Measurements from ENCODE around the gene AFG3L2.
"Not testable (repeated sequence)": the region's sequence is repeated elsewhere in the genome, so short reads cannot be mapped to it uniquely, and the experiment has no call there.

AFG3L2 gene

DNA sequence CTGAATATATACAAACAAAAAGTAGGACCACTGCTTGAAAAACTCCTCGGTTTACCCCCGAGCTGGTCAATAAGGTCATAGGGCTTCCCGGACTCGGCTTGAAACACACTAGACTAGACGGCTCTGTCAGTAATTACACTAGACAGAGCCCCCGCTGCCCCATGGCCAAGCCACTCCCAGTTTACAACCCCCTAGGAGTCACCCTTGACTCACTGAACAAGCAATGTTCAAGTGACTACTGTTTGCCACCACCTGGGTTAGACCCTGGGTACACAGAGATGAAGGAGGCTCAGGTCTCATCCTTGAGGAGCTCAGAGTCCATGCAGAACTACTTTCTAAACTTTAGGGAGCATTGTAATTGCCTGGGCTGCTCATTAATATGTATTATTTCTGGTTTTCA, 17.0 kb upstream of the AFG3L2 start:
- Histone ChIP-seq H3K9me3 (ENCODE audit: control insufficient read depth, insufficient read depth, low read length) (no peaks in the 10 kb centered on the region), H3K36me3 (ENCODE audit: control insufficient read depth, insufficient read depth, low read length) (no peaks in the 10 kb centered on the region), H3K4me1 (ENCODE audit: control insufficient read depth, insufficient read depth, low read length) (no peaks in the 10 kb centered on the region)

DNA sequence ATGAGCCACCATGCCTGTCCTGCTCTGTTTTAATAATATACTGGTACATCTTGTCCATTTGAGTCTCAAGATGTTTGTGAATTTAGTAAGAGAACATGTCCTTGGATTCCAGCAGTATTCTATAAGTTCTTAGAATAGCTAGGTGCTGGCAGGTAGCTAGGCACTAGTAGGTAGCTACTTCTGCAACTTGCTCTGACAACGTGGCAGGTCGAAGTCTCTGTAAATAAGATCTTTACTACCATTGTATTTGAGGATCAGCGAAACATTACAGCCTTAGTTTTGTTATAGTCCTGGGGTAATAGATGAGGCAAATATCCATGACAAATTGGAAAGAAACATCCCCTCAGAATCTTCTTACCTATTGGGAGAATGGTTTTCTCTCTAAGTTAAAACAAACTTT, 16.5 kb upstream of the AFG3L2 start:
- Histone ChIP-seq H3K4me1 (ENCODE audit: control insufficient read depth, insufficient read depth, low read length) (no peaks in the 10 kb centered on the region), H3K9me3 (ENCODE audit: control insufficient read depth, insufficient read depth, low read length) (no peaks in the 10 kb centered on the region), H3K4me3 (ENCODE audit: low read depth, low read length) (no peak overlapping the region), H3K9ac (ENCODE audit: low read depth, low read length) (no peak overlapping the region), H3K27me3 (ENCODE audit: control insufficient read depth, insufficient read depth, low read length) (peaks cover 3% of the 10 kb centered on the region), H3K36me3 (ENCODE audit: control insufficient read depth, insufficient read depth, low read length) (no peaks in the 10 kb centered on the region)

More for the DNA sequence above, 17.0 kb upstream of the AFG3L2 start:
- no peak overlapping the region for H3K4me3 ChIP-seq (ENCODE audit: low read depth, low read length)
- no peak overlapping the region for H3K9ac ChIP-seq (ENCODE audit: low read depth, low read length)
- peaks cover 3% of the 10 kb centered on the region for H3K27me3 ChIP-seq (ENCODE audit: control insufficient read depth, insufficient read depth, low read length)

DNA sequence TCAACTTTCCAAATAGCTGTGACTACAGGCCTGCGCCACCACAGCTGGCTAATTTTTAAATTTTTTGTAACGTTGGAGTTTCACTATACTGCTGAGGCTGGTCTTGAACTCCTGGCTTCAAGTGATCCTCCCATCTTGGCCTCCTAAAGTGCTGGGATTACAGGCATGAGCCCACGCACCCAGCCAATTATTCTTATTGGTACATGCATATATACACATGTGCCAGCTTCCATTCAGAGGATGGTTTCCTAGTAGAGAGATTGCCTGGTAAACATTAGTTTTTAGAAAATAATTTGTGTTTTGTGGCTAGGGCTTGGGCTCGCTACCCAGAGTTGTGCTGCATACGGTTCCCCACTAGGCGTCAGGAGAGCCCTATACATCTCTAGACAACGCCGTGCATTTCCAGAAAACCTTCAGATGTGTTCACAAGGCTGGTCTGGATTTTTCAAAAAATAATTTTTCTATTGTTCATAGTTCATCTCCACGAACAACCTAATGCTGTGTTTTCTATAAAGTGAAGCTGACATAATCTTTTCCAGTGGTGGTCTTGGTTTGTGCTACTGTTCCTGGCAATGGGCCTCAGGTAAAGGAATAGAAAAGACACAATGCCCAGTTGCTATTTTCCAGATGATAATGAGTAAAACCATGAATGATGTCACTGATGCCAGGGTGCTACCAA, 14.6 kb upstream of the AFG3L2 start:
- Histone ChIP-seq H3K36me3 (ENCODE audit: control insufficient read depth, insufficient read depth, low read length) (no peaks in the 10 kb centered on the region), H3K9me3 (ENCODE audit: control insufficient read depth, insufficient read depth, low read length) (no peaks in the 10 kb centered on the region), H3K9ac (ENCODE audit: low read depth, low read length) (no peak overlapping the region), H3K4me1 (ENCODE audit: control insufficient read depth, insufficient read depth, low read length) (no peaks in the 10 kb centered on the region), H3K4me3 (ENCODE audit: low read depth, low read length) (no peak overlapping the region), H3K27me3 (ENCODE audit: control insufficient read depth, insufficient read depth, low read length) (peaks cover 3% of the 10 kb centered on the region)

DNA sequence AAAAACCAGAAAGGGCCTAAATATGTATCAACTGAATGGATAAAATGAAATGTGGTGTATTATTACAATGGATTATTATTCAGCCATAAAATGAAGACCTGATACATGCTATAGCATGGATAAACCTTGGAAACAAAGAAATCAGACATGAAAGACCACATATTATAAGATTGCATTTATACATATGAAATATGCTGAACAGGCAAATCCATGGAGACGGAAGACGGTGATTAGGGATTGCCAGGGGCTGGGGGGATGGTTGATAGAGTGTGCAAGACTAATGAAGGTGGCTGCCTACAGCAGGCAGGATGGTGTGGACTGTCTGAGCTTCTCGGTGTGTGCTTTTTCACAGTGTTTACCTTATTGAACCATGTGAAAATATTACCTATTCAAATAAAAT, 11.4 kb upstream of the AFG3L2 start:
- no peaks in the 10 kb centered on the region for H3K4me1 ChIP-seq (ENCODE audit: control insufficient read depth, insufficient read depth, low read length)
- no peaks in the 10 kb centered on the region for H3K36me3 ChIP-seq (ENCODE audit: control insufficient read depth, insufficient read depth, low read length)
- H3K9ac ChIP-seq (ENCODE audit: low read depth, low read length), result no peak overlapping the region
- no peaks in the 10 kb centered on the region for H3K9me3 ChIP-seq (ENCODE audit: control insufficient read depth, insufficient read depth, low read length)
- no peak overlapping the region for H3K4me3 ChIP-seq (ENCODE audit: low read depth, low read length)
- H3K27me3 ChIP-seq (ENCODE audit: control insufficient read depth, insufficient read depth, low read length), result no peaks in the 10 kb centered on the region

DNA sequence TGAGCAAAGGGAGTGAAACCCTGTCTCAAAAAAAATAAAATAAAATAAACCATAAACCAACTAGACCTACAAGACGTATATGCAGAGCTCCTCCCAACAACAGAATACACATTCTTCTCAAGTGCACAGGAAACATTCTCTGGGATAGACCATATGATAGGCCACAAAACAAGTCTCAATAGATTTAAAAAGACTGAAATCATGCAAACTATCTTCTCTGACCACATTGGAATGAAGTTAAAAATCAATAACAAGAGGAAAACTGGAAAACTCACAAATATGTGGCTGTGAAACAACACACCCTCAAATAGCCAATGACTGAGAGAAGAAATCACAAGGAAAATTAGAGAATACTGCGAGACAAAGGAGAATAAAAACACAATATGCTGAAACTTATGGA, 7.2 kb upstream of the AFG3L2 start:
- H3K4me3 ChIP-seq (ENCODE audit: low read depth, low read length), result no peak overlapping the region

DNA sequence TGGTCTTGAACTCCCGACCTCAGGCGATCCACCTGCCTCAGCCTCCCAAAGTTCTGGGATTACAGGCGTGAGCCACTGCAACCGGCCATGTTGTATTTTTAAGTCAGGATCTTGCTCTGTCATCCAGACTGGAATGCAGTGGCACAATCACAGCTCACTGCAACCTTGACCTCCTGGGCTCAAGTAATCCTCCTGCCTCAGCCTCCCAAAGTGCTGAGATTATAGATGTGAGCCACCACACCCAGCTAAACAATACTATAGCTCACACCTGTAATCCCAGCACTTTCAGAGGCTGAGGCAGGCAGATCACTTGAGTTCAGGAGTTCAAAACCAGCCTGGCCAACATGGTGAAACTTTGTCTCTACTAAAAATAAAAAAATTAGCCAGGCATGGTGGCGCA, 6.7 kb upstream of the AFG3L2 start:
- not testable (repeated sequence) for H3K4me1 ChIP-seq (ENCODE audit: control insufficient read depth, insufficient read depth, low read length); H3K27me3 ChIP-seq (ENCODE audit: control insufficient read depth, insufficient read depth, low read length); H3K9me3 ChIP-seq (ENCODE audit: control insufficient read depth, insufficient read depth, low read length); H3K4me3 ChIP-seq (ENCODE audit: low read depth, low read length); H3K9ac ChIP-seq (ENCODE audit: low read depth, low read length); H3K36me3 ChIP-seq (ENCODE audit: control insufficient read depth, insufficient read depth, low read length)

More for the DNA sequence above, 7.2 kb upstream of the AFG3L2 start:
- H3K9ac ChIP-seq (ENCODE audit: low read depth, low read length), result no peak overlapping the region
- H3K9me3 ChIP-seq (ENCODE audit: control insufficient read depth, insufficient read depth, low read length), result no peaks in the 10 kb centered on the region
- H3K36me3 ChIP-seq (ENCODE audit: control insufficient read depth, insufficient read depth, low read length), result no peaks in the 10 kb centered on the region
- H3K4me1 ChIP-seq (ENCODE audit: control insufficient read depth, insufficient read depth, low read length), result no peaks in the 10 kb centered on the region
- H3K27me3 ChIP-seq (ENCODE audit: control insufficient read depth, insufficient read depth, low read length), result no peaks in the 10 kb centered on the region

DNA sequence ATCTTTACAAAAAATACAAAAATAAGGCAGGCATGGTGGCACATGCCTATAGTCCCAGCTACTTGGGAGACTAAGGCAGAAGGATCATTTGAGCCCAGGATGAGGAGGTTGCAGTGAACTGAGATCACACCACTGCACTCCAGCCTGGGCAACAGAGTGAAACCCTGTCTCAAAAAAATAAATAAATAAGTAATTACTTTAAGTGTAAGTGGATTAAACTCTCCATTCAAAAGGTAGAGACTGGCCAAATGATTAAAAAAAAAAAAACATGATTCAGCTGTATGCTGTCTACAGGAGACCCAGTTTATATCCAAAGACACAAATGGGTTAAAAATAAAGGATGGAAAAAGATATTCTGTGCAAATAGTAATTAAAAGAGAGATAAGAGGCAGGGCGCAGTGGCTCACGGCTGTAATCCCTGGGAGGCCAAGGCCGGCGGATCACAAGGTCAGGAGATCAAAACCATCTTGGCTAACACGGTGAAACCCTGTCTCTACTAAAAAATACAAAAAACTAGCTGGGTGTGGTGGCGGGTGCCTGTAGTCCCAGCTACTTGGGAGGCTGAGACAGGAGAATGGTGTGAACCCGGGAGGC, 5.3 kb upstream of the AFG3L2 start:
- not testable (repeated sequence) for H3K4me1 ChIP-seq (ENCODE audit: control insufficient read depth, insufficient read depth, low read length); H3K9ac ChIP-seq (ENCODE audit: low read depth, low read length); H3K4me3 ChIP-seq (ENCODE audit: low read depth, low read length); H3K36me3 ChIP-seq (ENCODE audit: control insufficient read depth, insufficient read depth, low read length); H3K9me3 ChIP-seq (ENCODE audit: control insufficient read depth, insufficient read depth, low read length); H3K27me3 ChIP-seq (ENCODE audit: control insufficient read depth, insufficient read depth, low read length)

DNA sequence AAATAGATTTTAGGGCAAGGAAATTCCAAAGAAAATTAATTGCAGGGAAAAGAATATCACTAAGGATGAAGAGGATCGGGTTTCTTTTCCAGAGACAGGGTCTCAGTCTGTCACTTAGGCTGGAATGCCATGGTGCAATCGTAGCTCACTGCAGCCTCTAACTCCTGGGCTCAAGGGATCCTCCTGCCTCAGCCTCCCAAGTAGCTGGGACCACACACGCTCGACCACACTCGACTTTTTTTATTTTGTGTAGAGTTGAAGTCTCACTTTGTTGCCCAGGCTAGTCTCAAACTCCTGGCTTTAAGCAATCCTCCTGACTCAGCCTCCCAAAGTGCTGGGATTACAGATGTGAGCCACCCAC, 1.2 kb upstream of the AFG3L2 start:
- not testable (repeated sequence) for H3K9me3 ChIP-seq (ENCODE audit: control insufficient read depth, insufficient read depth, low read length); H3K4me1 ChIP-seq (ENCODE audit: control insufficient read depth, insufficient read depth, low read length); H3K27me3 ChIP-seq (ENCODE audit: control insufficient read depth, insufficient read depth, low read length); H3K36me3 ChIP-seq (ENCODE audit: control insufficient read depth, insufficient read depth, low read length); H3K9ac ChIP-seq (ENCODE audit: low read depth, low read length)
- peak overlapping the region; percentile 85 for H3K4me3 ChIP-seq (ENCODE audit: low read depth, low read length)

DNA sequence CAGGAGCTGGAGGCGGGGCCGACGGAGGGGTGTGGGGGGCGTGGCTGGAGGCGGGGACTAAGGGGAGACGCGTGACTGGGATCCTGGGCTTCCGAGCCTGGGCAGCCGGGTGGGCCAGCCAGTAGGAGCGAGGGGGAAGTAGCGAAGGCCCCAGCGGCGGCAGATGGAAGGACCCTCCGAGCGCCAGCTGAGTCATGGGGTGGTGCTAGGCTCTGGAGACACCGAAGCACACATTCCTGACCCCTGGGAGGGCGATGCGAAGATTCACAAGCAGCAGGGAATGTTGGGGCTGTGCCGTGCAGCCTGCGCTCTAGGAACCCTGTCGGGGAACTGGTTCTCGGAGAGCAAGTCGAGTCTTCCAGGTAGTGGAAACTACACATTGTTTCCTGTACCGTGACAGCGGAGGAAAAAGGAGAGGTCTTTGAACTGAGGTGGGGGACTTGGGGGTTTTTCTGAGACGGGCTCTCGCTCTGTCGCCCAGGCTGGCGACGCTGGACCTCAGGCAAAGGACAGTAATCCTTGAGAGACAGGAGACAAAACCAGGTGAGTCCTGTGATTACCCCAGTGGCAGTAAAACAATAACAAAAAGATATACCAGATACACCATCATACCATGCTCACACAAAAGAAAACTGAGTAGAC, 650 bp upstream of the AFG3L2 start:
- H3K4me3 ChIP-seq (ENCODE audit: low read depth, low read length), result peak overlapping the region; percentile 85
- H3K36me3 ChIP-seq (ENCODE audit: control insufficient read depth, insufficient read depth, low read length), result no peaks in the 10 kb centered on the region
- no peaks in the 10 kb centered on the region for H3K27me3 ChIP-seq (ENCODE audit: control insufficient read depth, insufficient read depth, low read length)
- peak overlapping the region; percentile 29 for H3K9ac ChIP-seq (ENCODE audit: low read depth, low read length)
- peaks cover 6% of the 10 kb centered on the region for H3K4me1 ChIP-seq (ENCODE audit: control insufficient read depth, insufficient read depth, low read length)
- H3K9me3 ChIP-seq (ENCODE audit: control insufficient read depth, insufficient read depth, low read length), result no peaks in the 10 kb centered on the region

DNA sequence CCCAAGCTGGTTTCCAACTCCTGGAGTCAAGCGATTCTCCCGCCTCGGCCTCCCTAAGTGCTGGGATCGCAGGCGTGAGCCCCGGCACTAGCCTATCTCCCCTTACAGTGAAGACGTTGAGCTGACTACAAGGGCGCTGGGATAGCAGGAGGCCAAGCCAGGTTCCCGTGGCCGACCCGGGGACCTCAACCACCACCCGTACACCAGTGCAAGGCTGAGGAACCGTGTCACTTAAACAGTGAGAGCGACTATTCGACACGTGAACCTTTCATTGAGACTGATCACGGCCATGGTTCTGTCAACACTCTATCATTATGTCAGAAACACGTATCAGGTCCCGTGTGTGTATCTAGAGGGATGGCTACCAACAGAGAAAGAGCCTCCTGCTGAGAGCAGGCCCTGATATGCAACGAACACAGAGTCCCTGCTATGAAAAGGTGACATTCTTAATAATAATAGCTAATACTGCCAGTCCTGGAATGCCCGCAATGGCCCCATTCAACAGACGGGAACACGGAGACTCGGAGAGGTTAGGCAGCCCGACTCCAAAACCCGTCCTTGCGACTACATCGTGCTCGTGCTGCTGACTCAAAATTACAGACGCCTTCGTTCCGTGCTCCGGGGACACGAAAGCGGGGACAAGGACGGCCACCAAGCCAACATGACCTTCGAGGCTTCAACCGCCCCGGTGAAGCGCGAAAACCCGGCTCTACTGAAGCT, 833 bp downstream of the AFG3L2 start:
- Histone ChIP-seq H3K4me3 (ENCODE audit: low read depth, low read length) (peak overlapping the region; percentile 75), H3K27me3 (ENCODE audit: control insufficient read depth, insufficient read depth, low read length) (no peaks in the 10 kb centered on the region), H3K36me3 (ENCODE audit: control insufficient read depth, insufficient read depth, low read length) (no peaks in the 10 kb centered on the region), H3K9me3 (ENCODE audit: control insufficient read depth, insufficient read depth, low read length) (no peaks in the 10 kb centered on the region), H3K4me1 (ENCODE audit: control insufficient read depth, insufficient read depth, low read length) (peaks cover 6% of the 10 kb centered on the region), H3K9ac (ENCODE audit: low read depth, low read length) (peak overlapping the region; percentile 81)

DNA sequence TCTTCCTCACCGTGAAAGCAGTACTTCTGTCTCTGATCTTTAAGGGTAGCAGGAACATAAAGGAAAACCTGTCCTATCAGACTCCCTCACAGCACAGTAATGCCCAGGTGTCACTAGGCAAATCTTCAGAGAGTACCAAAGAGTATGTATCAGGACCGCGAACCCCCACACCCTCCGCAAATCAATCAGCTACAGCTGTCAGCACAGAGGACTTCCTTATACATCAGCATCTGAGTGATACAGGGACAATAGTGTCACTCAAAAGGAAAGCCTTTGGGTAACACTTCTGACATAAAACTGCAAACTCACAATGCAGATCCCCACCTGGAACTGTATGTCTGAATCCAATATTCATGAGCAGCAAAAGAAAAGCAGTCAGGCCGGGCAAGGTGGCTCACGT, 2.6 kb downstream of the AFG3L2 start:
- Histone ChIP-seq H3K4me1 (ENCODE audit: control insufficient read depth, insufficient read depth, low read length) (peaks cover 6% of the 10 kb centered on the region), H3K9ac (ENCODE audit: low read depth, low read length) (no peak overlapping the region), H3K36me3 (ENCODE audit: control insufficient read depth, insufficient read depth, low read length) (no peaks in the 10 kb centered on the region), H3K27me3 (ENCODE audit: control insufficient read depth, insufficient read depth, low read length) (no peaks in the 10 kb centered on the region), H3K4me3 (ENCODE audit: low read depth, low read length) (no peak overlapping the region), H3K9me3 (ENCODE audit: control insufficient read depth, insufficient read depth, low read length) (no peaks in the 10 kb centered on the region)

DNA sequence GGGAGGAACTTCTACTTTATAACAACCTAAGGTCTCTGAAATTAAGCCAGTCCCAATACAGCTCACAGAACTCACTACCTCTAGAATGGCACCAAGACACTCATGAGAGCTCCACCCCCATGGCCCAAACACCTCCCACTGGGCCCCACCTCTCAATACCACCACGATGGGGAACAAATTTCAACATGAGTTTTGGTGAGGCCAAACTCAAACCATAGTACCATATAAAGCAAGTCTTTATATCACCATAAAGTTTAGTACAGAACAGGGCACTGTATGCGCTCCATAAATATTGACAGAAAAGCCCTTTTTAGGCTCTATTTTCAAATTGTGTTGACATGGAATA, 3.3 kb downstream of the AFG3L2 start:
- H3K9me3 ChIP-seq (ENCODE audit: control insufficient read depth, insufficient read depth, low read length), result no peaks in the 10 kb centered on the region
- H3K9ac ChIP-seq (ENCODE audit: low read depth, low read length), result no peak overlapping the region
- peaks cover 6% of the 10 kb centered on the region for H3K4me1 ChIP-seq (ENCODE audit: control insufficient read depth, insufficient read depth, low read length)
- H3K36me3 ChIP-seq (ENCODE audit: control insufficient read depth, insufficient read depth, low read length), result peaks cover 3% of the 10 kb centered on the region
- H3K27me3 ChIP-seq (ENCODE audit: control insufficient read depth, insufficient read depth, low read length), result no peaks in the 10 kb centered on the region
- no peak overlapping the region for H3K4me3 ChIP-seq (ENCODE audit: low read depth, low read length)
